AG04450 (cell line): ENCODE data around the gene COG5. TPM values are rescaled to one million over a fixed set of nuclear protein-coding genes. Genes with fewer than 3 reads are reported as not detected.

ENCODE experiments used
- CTCF ChIA-PET: fragments of 300-600, 350-600 bp; formaldehyde crosslinking; extraction: SDS; loops from one replicate; lab custom pipeline; 2022; ENCODE audit warnings: antibody characterized with exemption, inconsistent platforms; lab: Charles Lee
- POLR2A ChIA-PET: fragments of 350-600 bp; formaldehyde crosslinking; extraction: SDS; loops from one replicate; lab custom pipeline; 2021; ENCODE audit warnings: antibody characterized with exemption, inconsistent platforms; lab: Yijun Ruan, JAX
- DNase-seq: peaks from one replicate; pipeline ENCODE4 v3.0.0-alpha.2; 2011; ENCODE audit warnings: low read depth, low spot score
- H3K27ac ChIP-seq: one replicate; pipeline ENCODE4 v1.5.1; 2012; ENCODE audit warnings: low read depth, low read length, control low read depth
- H3K27me3 ChIP-seq: one replicate; pipeline ENCODE4 v1.6.0; 2012; ENCODE audit warnings: low read length; ENCODE audit not compliant: control insufficient read depth, insufficient read depth
- H3K4me3 ChIP-seq: 2 replicates; pipeline ENCODE4 v1.5.1; 2011; ENCODE audit warnings: mild to moderate bottlenecking, low read depth, low read length, control low read depth
- H3K9me3 ChIP-seq: 2 replicates; pipeline ENCODE4 v1.5.1; 2012; ENCODE audit warnings: low read length; ENCODE audit not compliant: control insufficient read depth, insufficient read depth
- CTCF ChIP-seq: IDR thresholded peaks from 2 replicates; pipeline ENCODE4 v1.5.1; 2011; ENCODE audit warnings: low read depth, low read length, control low read depth, inconsistent platforms
- polyA plus RNA-seq: library from polyadenylated mRNA; depleted of rRNA; stranded (reverse); fragments of >200 nt; gene quantifications from 2 replicates; pipeline ENCODE4 v1.2.3, GENCODE V29; 2011

COG5 gene
- polyA plus RNA-seq, 1 experiment: 55.2 TPM

DNA sequence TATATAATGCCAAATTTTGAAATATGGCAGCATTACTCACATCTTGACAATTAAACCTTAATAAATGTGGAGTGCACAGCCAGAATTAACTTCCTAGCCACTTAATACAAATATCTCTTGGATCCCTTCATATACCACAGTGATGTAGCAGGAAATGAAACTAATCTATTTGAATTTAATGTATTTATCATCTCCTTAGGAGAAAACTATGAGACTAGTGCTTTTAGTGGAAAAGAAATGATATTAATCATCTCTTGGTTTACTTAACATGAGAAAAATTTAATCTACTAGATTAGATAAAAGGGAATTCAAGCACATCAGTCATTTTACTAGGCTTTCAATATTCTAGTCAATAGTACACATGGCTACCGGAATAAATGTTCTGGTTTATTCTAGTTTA, 149.5 kb downstream of the COG5 start:
- no peaks in the 10 kb centered on the region for H3K27me3 ChIP-seq
- H3K27ac ChIP-seq: no peak overlapping the region
- DNase-seq: no peak
- no peak overlapping the region for H3K4me3 ChIP-seq
- CTCF ChIA-PET: interaction anchor here (0.6 kb wide), 1 partner anchor 80 kb away, joined by 3 read pairs; no protein-coding TSS in a partner anchor
- no peaks in the 10 kb centered on the region for H3K9me3 ChIP-seq
- POLR2A ChIA-PET: no interaction called here
- no peak for TF ChIP-seq CTCF

GRCh38 chr7:107408349-107408748, 155.4 kb downstream of the COG5 start:
- no peak for DNase-seq
- CTCF ChIA-PET: interaction anchor here (0.6 kb wide), 1 partner anchor 22 kb away, joined by 3 read pairs; no protein-coding TSS in a partner anchor
- POLR2A ChIA-PET: no interaction called here
- Histone ChIP-seq H3K27me3 (no peaks in the 10 kb centered on the region), H3K9me3 (no peaks in the 10 kb centered on the region), H3K4me3 (no peak overlapping the region), H3K27ac (no peak overlapping the region)
- TF ChIP-seq CTCF: no peak

DNA sequence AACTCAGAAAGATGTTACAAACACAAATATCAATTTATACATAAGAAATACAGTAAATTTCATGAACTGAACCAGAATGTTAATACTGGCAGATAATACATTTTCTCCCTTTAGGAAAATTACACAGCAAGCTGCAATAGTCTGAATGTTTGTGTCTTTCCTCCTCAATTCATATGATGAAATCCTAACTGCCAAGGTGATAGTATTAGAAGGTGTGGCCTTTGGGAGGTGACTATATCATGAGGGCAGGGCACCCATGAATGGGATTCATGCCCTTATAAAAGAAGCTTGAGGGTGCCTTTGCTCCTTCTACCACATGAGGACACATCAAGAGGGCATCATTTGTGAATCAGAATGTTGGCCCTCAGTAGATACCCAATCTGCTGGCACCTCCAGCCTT, 158.2 kb downstream of the COG5 start:
- Histone ChIP-seq H3K4me3 (no peak overlapping the region), H3K27me3 (no peaks in the 10 kb centered on the region), H3K27ac (no peak overlapping the region), H3K9me3 (no peaks in the 10 kb centered on the region)
- no peak for DNase-seq
- ChIA-PET CTCF (no interaction called here), POLR2A (no interaction called here)
- TF ChIP-seq CTCF: no peak

DNA sequence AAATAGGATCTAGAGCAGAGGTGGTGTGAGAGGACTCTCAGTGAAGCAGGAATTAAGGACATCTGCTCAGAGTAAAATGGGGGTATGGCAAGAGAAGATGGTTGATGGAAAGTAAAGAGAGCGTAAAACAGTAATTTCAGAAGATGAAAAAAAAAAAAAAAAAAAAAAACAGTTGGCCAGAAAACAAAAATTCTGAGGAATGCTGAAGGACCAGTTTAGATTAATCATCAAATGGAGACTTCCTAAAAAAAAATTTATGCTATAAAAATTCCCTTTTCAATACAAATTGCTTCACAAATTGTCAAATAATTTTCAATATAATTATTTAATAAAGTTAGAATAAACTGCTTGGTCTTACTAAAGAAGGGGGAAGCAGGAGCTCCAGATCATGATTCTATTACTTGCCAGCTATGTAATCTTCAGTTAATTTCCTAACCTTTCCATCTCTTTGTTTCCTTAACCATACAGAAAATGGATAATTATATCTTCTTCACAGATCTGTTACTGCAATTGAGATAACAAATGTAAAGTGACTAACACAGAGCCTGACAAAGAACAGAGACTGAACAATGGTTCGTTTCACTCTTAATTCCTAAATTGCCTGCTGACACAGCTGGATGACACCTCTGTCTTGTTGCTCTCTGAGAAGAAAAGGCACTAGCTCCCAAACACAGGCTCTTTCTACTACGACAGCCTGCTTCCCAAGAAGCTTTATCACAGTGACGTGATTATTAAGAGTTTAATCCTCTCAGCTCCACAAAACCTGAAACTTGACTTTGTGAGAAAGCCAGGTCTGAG, 158.8 kb downstream of the COG5 start:
- no peak for TF ChIP-seq CTCF
- DNase-seq: no peak
- ChIA-PET POLR2A (no interaction called here), CTCF (no interaction called here)
- Histone ChIP-seq H3K27me3 (no peaks in the 10 kb centered on the region), H3K9me3 (no peaks in the 10 kb centered on the region), H3K27ac (no peak overlapping the region), H3K4me3 (no peak overlapping the region)

GRCh38 chr7:107398161-107398560, 165.6 kb downstream of the COG5 start:
- ChIA-PET CTCF (no interaction called here), POLR2A (no interaction called here)
- no peak for DNase-seq
- H3K4me3 ChIP-seq: no peak overlapping the region
- no peaks in the 10 kb centered on the region for H3K27me3 ChIP-seq
- TF ChIP-seq CTCF: no peak
- H3K9me3 ChIP-seq: no peaks in the 10 kb centered on the region
- no peak overlapping the region for H3K27ac ChIP-seq
